Measurements from ENCODE around the gene GPBAR1.

Gene GPBAR1

GRCh38 chr2:218296200-218296599 lies 35.4 kb downstream of the GPBAR1 start:
- no peak for TF ChIP-seq CTCF (IDR thresholded peaks at IDR 0.05; ENCODE audit: low read depth, low read length)
- no peak for DNase-seq (ENCODE audit: extremely low read depth, low read depth)

- DNase-seq (ENCODE audit: extremely low read depth, low read depth), result no peak
- TF ChIP-seq CTCF (IDR thresholded peaks at IDR 0.05; ENCODE audit: low read depth, low read length), result no peak
Measured at GRCh38 chr2:218296847-218297246, 36.0 kb downstream of the GPBAR1 start.

DNA sequence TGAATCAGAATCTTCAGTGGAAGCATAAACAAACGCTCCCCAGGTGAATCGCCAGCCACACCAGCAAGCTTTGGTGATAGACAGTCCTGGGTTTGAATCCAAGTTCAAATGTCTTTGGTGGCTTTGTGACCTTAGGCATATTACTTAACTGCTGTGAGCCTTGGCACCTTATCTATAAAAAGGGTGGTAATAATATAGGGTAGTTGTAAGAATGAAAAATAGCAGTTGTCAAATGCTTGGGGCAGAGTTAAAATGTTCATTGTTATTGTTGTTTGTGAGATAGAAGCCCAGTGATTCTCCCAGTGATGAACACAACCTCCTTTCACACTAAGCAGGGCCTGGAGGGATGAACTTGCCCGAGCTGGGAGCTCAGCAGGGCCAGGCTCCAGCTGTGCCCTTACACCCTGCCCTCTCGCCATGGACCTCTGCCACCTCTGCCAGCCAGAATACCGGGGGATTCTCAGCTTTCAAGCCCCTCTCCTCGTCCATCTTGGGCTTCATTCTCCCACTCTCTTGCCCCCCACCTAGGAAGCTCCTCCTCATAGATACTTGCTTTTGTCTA lies 37.6 kb downstream of the GPBAR1 start:
- no peak for DNase-seq (ENCODE audit: extremely low read depth, low read depth)
- no peak for TF ChIP-seq CTCF (IDR thresholded peaks at IDR 0.05; ENCODE audit: low read depth, low read length)

- TF ChIP-seq CTCF (IDR thresholded peaks at IDR 0.05; ENCODE audit: low read depth, low read length), result no peak
Measured at GRCh38 chr2:218300141-218300540, 39.3 kb downstream of the GPBAR1 start.

DNA sequence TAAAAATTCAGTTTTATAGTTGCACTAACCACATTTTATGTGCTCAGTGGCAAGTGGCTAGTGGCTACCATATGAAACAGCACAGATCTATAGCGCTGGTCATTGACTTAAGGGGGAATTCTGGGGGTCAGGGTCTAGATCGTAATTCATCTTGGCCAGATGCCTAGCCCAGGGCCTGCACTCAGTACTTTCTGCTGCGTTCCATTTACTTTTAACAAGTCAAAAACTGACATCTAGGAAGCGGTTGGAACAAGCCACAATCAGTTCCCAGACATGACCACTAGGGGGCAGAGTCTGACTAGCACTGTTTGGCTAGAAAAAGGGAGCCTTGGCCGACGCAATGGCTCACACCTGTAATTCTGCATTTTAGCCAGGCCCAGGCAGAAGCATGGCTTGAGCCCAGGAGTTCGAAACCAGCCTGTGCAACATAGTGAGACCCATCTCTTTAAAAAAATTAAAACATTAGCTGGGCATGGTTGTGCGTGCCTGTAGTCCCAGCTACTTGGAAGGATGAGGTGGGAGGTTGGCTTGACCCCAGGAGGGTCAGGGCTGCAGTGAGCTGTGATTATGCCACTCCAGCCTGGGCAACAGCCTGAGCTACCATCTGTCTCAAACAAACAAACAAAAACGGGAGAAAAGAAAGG lies 40.5 kb downstream of the GPBAR1 start:
- TF ChIP-seq CTCF (IDR thresholded peaks at IDR 0.05; ENCODE audit: low read depth, low read length), result peak; percentile 92
- peak; percentile 54 for DNase-seq (ENCODE audit: extremely low read depth, low read depth)

More at GRCh38 chr2:218300141-218300540, 39.3 kb downstream of the GPBAR1 start:
- DNase-seq (ENCODE audit: extremely low read depth, low read depth), result no peak

DNA sequence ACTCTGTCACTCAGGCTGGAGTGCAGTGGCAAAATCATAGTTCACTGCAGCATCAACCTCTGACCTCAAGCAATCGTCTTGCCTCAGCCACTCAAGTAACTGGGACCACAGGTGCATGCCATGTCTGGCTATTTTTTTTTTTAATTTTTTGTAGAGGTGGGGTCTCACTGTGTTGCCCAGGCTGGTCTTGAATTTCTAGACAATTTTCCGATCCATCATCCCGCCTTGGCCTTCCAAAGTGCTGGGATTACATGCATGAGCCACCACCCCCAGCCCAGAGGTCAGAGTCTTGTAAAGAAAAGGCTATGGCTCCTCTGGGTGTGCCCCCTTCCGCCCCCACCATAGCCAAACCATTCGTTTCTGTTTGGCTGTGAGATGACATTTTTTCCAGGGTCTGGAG lies 44.6 kb downstream of the GPBAR1 start:
- DNase-seq (ENCODE audit: extremely low read depth, low read depth), result no peak
- TF ChIP-seq CTCF (IDR thresholded peaks at IDR 0.05; ENCODE audit: low read depth, low read length), result no peak

DNA sequence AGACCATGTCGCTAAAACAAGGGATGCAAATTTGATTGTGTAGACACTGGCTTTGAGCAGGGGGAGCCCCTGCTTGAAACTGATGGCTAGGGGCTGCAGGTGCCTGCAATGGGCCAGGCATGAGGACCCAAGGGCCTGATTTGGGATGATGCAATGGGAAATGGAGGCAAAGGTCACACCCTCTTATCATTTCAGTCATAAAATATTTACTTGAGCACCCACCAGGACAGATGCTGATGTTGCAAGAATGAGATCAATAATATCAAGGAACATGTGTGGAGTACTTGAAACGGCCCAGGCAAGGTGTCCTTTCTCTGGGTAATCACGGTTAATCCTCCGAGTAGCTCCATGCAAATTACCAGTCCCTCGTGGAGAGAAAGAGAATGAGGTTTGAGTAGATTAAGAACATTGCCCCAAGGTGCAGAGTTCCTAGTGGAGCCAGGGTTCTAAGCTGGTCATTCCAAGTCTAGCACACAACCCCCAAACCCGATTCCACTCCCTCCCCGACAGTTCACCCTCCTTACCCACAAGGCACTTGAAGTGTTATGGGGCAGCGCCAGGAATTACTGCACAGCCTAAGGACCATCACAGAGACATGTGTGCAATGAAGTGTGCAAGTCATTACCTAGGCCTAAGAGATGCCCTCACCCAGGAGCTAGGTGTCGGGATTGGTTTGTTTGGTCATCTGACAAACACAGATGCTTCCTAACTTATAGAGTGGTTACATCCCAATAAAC lies 45.5 kb downstream of the GPBAR1 start:
- TF ChIP-seq CTCF (IDR thresholded peaks at IDR 0.05; ENCODE audit: low read depth, low read length), result no peak
- DNase-seq (ENCODE audit: extremely low read depth, low read depth), result no peak
